SK-N-SH (cell line): ENCODE measurements around the gene KBTBD3. TPM values are rescaled to one million over a fixed set of nuclear protein-coding genes. Genes with fewer than 3 reads are reported as not detected.

ENCODE experiments used
- CTCF ChIA-PET: fragments of 300-600, 350-600 bp; formaldehyde crosslinking; extraction: SDS; loops from one replicate; lab custom pipeline; 2021; lab: Yijun Ruan, JAX
- POLR2A ChIA-PET: fragments of 350-600 bp; sonication (Branson Sonifier 250); formaldehyde crosslinking; extraction: SDS; loops from one replicate; lab custom pipeline; 2020; ENCODE audit warnings: antibody characterized with exemption, inconsistent platforms; lab: Yijun Ruan, JAX
- DNase-seq: peaks from one replicate; pipeline ENCODE4 v3.0.0; 2012
- H2AFZ ChIP-seq: fragments of 200-600 bp; sonication (generic); 2 replicates; pipeline ENCODE4 v1.8.1; 2016; ENCODE audit warnings: antibody characterized with exemption, mild to moderate bottlenecking, low read depth
- H3F3A ChIP-seq: fragments of 200-600 bp; sonication (generic); replicated peaks from 2 replicates; pipeline ENCODE3; 2016; ENCODE audit warnings: antibody characterized with exemption, mild to moderate bottlenecking; ENCODE audit not compliant: insufficient read depth
- H3K27ac ChIP-seq, 2 experiments: fragments of 200-500 bp in 1 of 2; fragments of 200-600 bp in 1 of 2; sonication (Bioruptor generic) in 1 of 2; sonication (generic), shearing (Covaris generic) in 1 of 2; 2 replicates each; pipeline versions ENCODE4 v1.5.1 to v1.6.1; 2014 to 2016; ENCODE audit warnings: low read depth in 2 of 2, inconsistent platforms in 1 of 2, low read length in 1 of 2, mild to moderate bottlenecking in 1 of 2, mixed read lengths in 1 of 2
- H3K27me3 ChIP-seq: fragments of 200-600 bp; sonication (generic), shearing (Covaris generic); 2 replicates; pipeline ENCODE4 v1.6.1; 2016; ENCODE audit warnings: mixed run types; ENCODE audit not compliant: insufficient read depth
- H3K36me3 ChIP-seq, 2 experiments: fragments of 200-500 bp in 1 of 2; fragments of 200-600 bp in 1 of 2; sonication (Bioruptor generic) in 1 of 2; sonication (generic) in 1 of 2; replicated peaks in 1 of 2; 2 replicates each; pipeline versions ENCODE3 to v1.5.1; 2014 to 2016; ENCODE audit warnings: low read length in 1 of 2, mild to moderate bottlenecking in 1 of 2; ENCODE audit not compliant: insufficient read depth in 2 of 2, control insufficient read depth in 1 of 2
- H3K4me1 ChIP-seq, 2 experiments: fragments of 200-500 bp in 1 of 2; fragments of 200-600 bp in 1 of 2; sonication (Bioruptor generic) in 1 of 2; sonication (generic), shearing (Covaris generic) in 1 of 2; 2 replicates each; pipeline versions ENCODE4 v1.5.1 to v1.6.1; 2014 to 2016; ENCODE audit warnings: low read depth in 1 of 2, low read length in 1 of 2, mixed run types in 1 of 2; ENCODE audit not compliant: insufficient read depth in 2 of 2, control insufficient read depth in 1 of 2
- H3K4me2 ChIP-seq: fragments of 200-600 bp; sonication (generic), shearing (Covaris generic); 2 replicates; pipeline ENCODE4 v1.6.1; 2017; ENCODE audit warnings: mixed run types
- H3K4me3 ChIP-seq, 2 experiments: fragments of 200-500 bp in 1 of 2; fragments of 200-600 bp in 1 of 2; sonication (Bioruptor generic) in 1 of 2; sonication (generic), shearing (Covaris generic) in 1 of 2; 2 replicates each; pipeline versions ENCODE4 v1.5.1 to v1.8.1; 2014 to 2016; ENCODE audit warnings: low read depth in 2 of 2, inconsistent platforms in 1 of 2, low read length in 1 of 2, mild to moderate bottlenecking in 1 of 2, mixed read lengths in 1 of 2, moderate library complexity in 1 of 2
- H3K79me2 ChIP-seq: fragments of 200-600 bp; sonication (generic); 2 replicates; pipeline ENCODE4 v1.8.1; 2017; ENCODE audit warnings: mild to moderate bottlenecking; ENCODE audit not compliant: insufficient read depth
- H3K9ac ChIP-seq: fragments of 200-600 bp; sonication (generic); 2 replicates; pipeline ENCODE4 v1.6.1; 2017; ENCODE audit warnings: mixed run types
- H3K9me2 ChIP-seq: fragments of 200-600 bp; sonication (generic); 2 replicates; pipeline ENCODE4 v1.6.1; 2017; ENCODE audit warnings: mixed run types
- H3K9me3 ChIP-seq: fragments of 200-600 bp; sonication (generic); 2 replicates; pipeline ENCODE4 v1.6.1; 2017; ENCODE audit warnings: mixed run types, mild to moderate bottlenecking, moderate library complexity
- H4K20me1 ChIP-seq: fragments of 200-600 bp; sonication (generic); 2 replicates; pipeline ENCODE4 v1.6.1; 2017; ENCODE audit warnings: mild to moderate bottlenecking, mixed run types; ENCODE audit not compliant: insufficient read depth
- ELF1 ChIP-seq: IDR thresholded peaks from 2 replicates; pipeline ENCODE4 v1.4.0; 2012
- MAX ChIP-seq: IDR thresholded peaks from 2 replicates; pipeline ENCODE4 v1.4.0; 2012; ENCODE audit warnings: low read depth
- MEF2A ChIP-seq: IDR thresholded peaks from 2 replicates; pipeline ENCODE4 v1.4.0; 2012; ENCODE audit warnings: low read depth, borderline replicate concordance
- MXI1 ChIP-seq: IDR thresholded peaks from 2 replicates; pipeline ENCODE4 v1.6.1; 2012; ENCODE audit warnings: mild to moderate bottlenecking, low read depth, low read length, improper control_type of control experiment
- NRF1 ChIP-seq: IDR thresholded peaks from 2 replicates; pipeline ENCODE4 v1.6.1; 2012; ENCODE audit warnings: low read depth, mild to moderate bottlenecking, low read length
- POLR2AphosphoS5 ChIP-seq: IDR thresholded peaks from 2 replicates; pipeline ENCODE4 v1.6.1; 2012; ENCODE audit warnings: low read depth, low read length
- RAD21 ChIP-seq: IDR thresholded peaks from 2 replicates; pipeline ENCODE4 v1.6.1; 2012; ENCODE audit warnings: mild to moderate bottlenecking, low read length
- REST ChIP-seq: IDR thresholded peaks from 2 replicates; pipeline ENCODE4 v1.6.1; 2012; ENCODE audit warnings: mild to moderate bottlenecking, low read depth, low read length, moderate library complexity
- RFX5 ChIP-seq: IDR thresholded peaks from 2 replicates; pipeline ENCODE4 v1.6.1; 2012; ENCODE audit warnings: mild to moderate bottlenecking, improper control_type of control experiment, low read length
- TCF12 ChIP-seq: IDR thresholded peaks from 2 replicates; pipeline ENCODE4 v1.4.0; 2012
- YY1 ChIP-seq: IDR thresholded peaks from 2 replicates; pipeline ENCODE4 v1.4.0; 2012; ENCODE audit warnings: low read depth, mild to moderate bottlenecking
- ZBTB33 ChIP-seq: IDR thresholded peaks from 2 replicates; pipeline ENCODE4 v1.4.0; 2012; ENCODE audit warnings: low read depth, borderline replicate concordance
- WGBS: methylation state at CpG from one replicate; pipeline ENCODE4 v1.1.6; 2017; ENCODE audit warnings: low lambda C conversion rate; 5-methylcytosine and 5-hydroxymethylcytosine counted together
- polyA plus RNA-seq, 3 experiments: library from polyadenylated mRNA; depleted of rRNA; stranded (reverse); fragments of >200 nt; gene quantifications; 2 replicates each; pipeline ENCODE4 v1.2.3, GENCODE V29; 2012
- TF ChIP-seq, protein P1 (sequence below): IDR thresholded peaks from 2 replicates; pipeline ENCODE4; 2012
- TF ChIP-seq, protein P2 (sequence below): IDR thresholded peaks from 2 replicates; pipeline ENCODE4 v1.4.0; 2012; ENCODE audit warnings: low read depth, borderline replicate concordance
- TF ChIP-seq, protein P3 (sequence below): fragments of 150-350 bp; IDR thresholded peaks from 2 replicates; pipeline ENCODE4 v1.6.1; 2016; ENCODE audit warnings: mild to moderate bottlenecking, low read depth, low read length

Gene KBTBD3
- polyA plus RNA-seq, 1 of the 3 experiments (the other 2 are of a cell fraction) = 1.9 TPM

DNA sequence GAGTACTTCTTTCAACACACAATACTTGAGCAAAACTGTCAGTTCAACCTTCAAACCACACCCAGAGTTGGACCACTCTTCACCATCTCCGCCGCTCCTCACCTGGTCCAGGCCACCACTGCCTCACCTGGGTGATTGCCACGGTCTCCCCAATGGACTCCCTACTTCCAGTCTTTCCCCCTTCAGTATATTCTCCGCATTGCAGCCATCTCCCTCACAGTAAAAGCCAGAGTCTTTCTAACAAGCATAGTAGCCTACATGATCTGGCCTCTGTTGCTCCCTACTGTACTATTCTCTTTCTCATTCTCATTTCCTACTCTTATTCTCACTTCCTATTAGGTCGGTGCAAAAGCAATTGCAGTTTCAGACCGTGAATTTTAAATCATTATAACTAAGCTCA, 28.8 kb upstream of the KBTBD3 start:
- POLR2A ChIA-PET = no interaction called here
- no peaks in the 10 kb centered on the region; the same call in 1 of the 2 replicates for H3K9me3 ChIP-seq
- no peak overlapping the region for H3K9ac ChIP-seq
- H3K4me1 ChIP-seq = no peaks in the 10 kb centered on the region; a peak in 1 of 4 replicates
- WGBS = 56% methylated on average over 6 of the region's 6 CpGs
- H3F3A ChIP-seq = no peaks in the 10 kb centered on the region
- TF ChIP-seq, protein P1, sequence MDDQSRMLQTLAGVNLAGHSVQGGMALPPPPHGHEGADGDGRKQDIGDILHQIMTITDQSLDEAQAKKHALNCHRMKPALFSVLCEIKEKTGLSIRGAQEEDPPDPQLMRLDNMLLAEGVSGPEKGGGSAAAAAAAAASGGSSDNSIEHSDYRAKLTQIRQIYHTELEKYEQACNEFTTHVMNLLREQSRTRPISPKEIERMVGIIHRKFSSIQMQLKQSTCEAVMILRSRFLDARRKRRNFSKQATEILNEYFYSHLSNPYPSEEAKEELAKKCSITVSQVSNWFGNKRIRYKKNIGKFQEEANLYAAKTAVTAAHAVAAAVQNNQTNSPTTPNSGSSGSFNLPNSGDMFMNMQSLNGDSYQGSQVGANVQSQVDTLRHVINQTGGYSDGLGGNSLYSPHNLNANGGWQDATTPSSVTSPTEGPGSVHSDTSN = no peak
- TF ChIP-seq, protein P2, sequence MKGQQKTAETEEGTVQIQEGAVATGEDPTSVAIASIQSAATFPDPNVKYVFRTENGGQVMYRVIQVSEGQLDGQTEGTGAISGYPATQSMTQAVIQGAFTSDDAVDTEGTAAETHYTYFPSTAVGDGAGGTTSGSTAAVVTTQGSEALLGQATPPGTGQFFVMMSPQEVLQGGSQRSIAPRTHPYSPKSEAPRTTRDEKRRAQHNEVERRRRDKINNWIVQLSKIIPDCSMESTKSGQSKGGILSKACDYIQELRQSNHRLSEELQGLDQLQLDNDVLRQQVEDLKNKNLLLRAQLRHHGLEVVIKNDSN = no peak
- TF ChIP-seq POLR2AphosphoS5 = no peak
- TF ChIP-seq RAD21 = no peak
- CTCF ChIA-PET = interaction anchor here (1.5 kb wide), 1 partner anchor 26 kb away, joined by 3 read pairs; no protein-coding TSS in a partner anchor
- H3K36me3 ChIP-seq = no peaks in the 10 kb centered on the region
- no peak overlapping the region for H3K4me3 ChIP-seq
- H3K4me2 ChIP-seq = no peak overlapping the region
- no peaks in the 10 kb centered on the region for H4K20me1 ChIP-seq
- H3K27ac ChIP-seq = no peak overlapping the region
- no peaks in the 10 kb centered on the region for H3K27me3 ChIP-seq
- no peaks in the 10 kb centered on the region for H3K79me2 ChIP-seq
- no peaks in the 10 kb centered on the region for H3K9me2 ChIP-seq
- no peak for DNase-seq
- H2AFZ ChIP-seq = no peak overlapping the region

DNA sequence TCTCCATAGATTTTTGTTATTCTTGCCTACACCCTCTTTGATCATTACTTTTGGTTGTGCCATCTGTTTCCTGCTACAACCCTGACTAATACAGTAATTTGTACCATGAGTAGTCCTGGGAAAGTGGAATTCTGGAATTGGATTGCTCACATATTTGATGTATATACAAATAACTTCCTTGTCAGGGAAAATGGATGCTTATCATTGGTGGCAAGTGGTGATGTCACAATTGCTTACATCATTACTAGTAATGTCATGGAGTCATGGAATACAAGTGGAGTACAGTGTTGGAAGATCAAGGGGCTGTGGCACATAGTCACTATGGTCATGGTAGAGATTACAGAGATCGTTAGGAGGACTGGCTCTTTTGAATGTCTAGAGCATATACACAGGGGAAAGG, 24.7 kb upstream of the KBTBD3 start:
- H4K20me1 ChIP-seq = no peaks in the 10 kb centered on the region
- H3K9me2 ChIP-seq = no peaks in the 10 kb centered on the region
- no peaks in the 10 kb centered on the region for H3K4me1 ChIP-seq
- POLR2A ChIA-PET = no interaction called here
- peaks cover 30% of the 10 kb centered on the region in 2 experiments for H3K36me3 ChIP-seq
- H3K4me2 ChIP-seq = no peak overlapping the region
- H3K9ac ChIP-seq = no peak overlapping the region
- no peaks in the 10 kb centered on the region for H3K27me3 ChIP-seq
- H2AFZ ChIP-seq = no peak overlapping the region
- no peak overlapping the region for H3K4me3 ChIP-seq
- no peaks in the 10 kb centered on the region for H3K9me3 ChIP-seq
- TF ChIP-seq MXI1 (no peak), MEF2A (no peak), MAX (no peak), YY1 (no peak), ZBTB33 (no peak), RFX5 (no peak), REST (no peak), ELF1 (no peak), TCF12 (no peak), NRF1 (no peak)
- TF ChIP-seq, protein P1 = no peak
- TF ChIP-seq, protein P3, sequence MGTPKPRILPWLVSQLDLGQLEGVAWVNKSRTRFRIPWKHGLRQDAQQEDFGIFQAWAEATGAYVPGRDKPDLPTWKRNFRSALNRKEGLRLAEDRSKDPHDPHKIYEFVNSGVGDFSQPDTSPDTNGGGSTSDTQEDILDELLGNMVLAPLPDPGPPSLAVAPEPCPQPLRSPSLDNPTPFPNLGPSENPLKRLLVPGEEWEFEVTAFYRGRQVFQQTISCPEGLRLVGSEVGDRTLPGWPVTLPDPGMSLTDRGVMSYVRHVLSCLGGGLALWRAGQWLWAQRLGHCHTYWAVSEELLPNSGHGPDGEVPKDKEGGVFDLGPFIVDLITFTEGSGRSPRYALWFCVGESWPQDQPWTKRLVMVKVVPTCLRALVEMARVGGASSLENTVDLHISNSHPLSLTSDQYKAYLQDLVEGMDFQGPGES = no peak
- CTCF ChIA-PET = interaction anchor here (1.1 kb wide), 1 partner anchor 26 kb away, joined by 3 read pairs; no protein-coding TSS in a partner anchor
- no peak for DNase-seq
- no peaks in the 10 kb centered on the region for H3K79me2 ChIP-seq
- peaks cover 9% of the 10 kb centered on the region for H3F3A ChIP-seq
- H3K27ac ChIP-seq = no peak overlapping the region
- 96% methylated on average over 1 of the region's 1 CpG for WGBS
